GM12878 (cell line): ENCODE data around the gene FOXK2. TPM values are rescaled to one million over a fixed set of nuclear protein-coding genes. Genes with fewer than 3 reads are reported as not detected.

Experiments
- ATAC-seq: fragments of 200-7000 bp; cut with Tn5 transposase; 3 replicates; pipeline ENCODE4 v1.9.1; 2020; ENCODE audit warnings: mild to moderate bottlenecking, moderate library complexity
- BruUV-seq: library from RNA; stranded (reverse); fragments of 400-500 nt; replicated peaks from 2 replicates; lab custom pipeline; 2021; lab: Mats Ljungman, UMichigan
- CTCF ChIA-PET: fragments of 300-600 bp; sonication (Branson Sonifier 250); formaldehyde crosslinking; extraction: SDS; loops from one replicate; lab custom pipeline; 2021; ENCODE audit warnings: inconsistent platforms; lab: Yijun Ruan, JAX
- POLR2A ChIA-PET: fragments of 350-600 bp; formaldehyde crosslinking; extraction: SDS; loops from one replicate; lab custom pipeline; 2021; ENCODE audit warnings: inconsistent platforms; lab: Charles Lee
- RAD21 ChIA-PET: fragments of 300-600 bp; sonication (Branson Sonifier 250); formaldehyde crosslinking; loops from one replicate; lab custom pipeline; 2023; ENCODE audit warnings: antibody characterized with exemption; ENCODE audit not compliant: unreplicated experiment; lab: Charles Lee
- SMC1A ChIA-PET: fragments of 300-600 bp; sonication (Branson Sonifier 250); formaldehyde crosslinking; loops from one replicate; lab custom pipeline; 2023; ENCODE audit not compliant: unreplicated experiment, uncharacterized antibody; lab: Charles Lee
- DNase-seq: peaks from one replicate; pipeline ENCODE4 v3.0.0-alpha.2; 2011; ENCODE audit warnings: low read depth, low spot score
- FAIRE-seq: peaks from 3 replicates; lab custom pipeline; 2011; peaks lifted over from hg19 to GRCh38; lab: Jason Lieb, UNC
- H2AFZ ChIP-seq: 2 replicates; pipeline ENCODE4 v1.6.0; 2011; ENCODE audit warnings: low read depth, low read length, control low read depth; ENCODE audit not compliant: control insufficient read depth
- H3K27ac ChIP-seq: 2 replicates; pipeline ENCODE4 v1.5.1; 2011; ENCODE audit warnings: control low read depth; ENCODE audit not compliant: control insufficient read depth, insufficient read depth
- H3K27me3 ChIP-seq, 2 experiments: replicated peaks in 1 of 2; 2 replicates each; pipeline versions ENCODE4 v1.6.0 to v1.6.1; 2011; ENCODE audit warnings: low read length in 1 of 2; ENCODE audit not compliant: control insufficient read depth in 2 of 2, insufficient read depth in 2 of 2
- H3K36me3 ChIP-seq, 2 experiments: 2 replicates each; pipeline ENCODE4 v1.5.1; 2011; ENCODE audit warnings: low read length in 1 of 2; ENCODE audit not compliant: control insufficient read depth in 2 of 2, insufficient read depth in 2 of 2
- H3K4me1 ChIP-seq: 2 replicates; pipeline ENCODE4 v1.6.1; 2011; ENCODE audit warnings: mild to moderate bottlenecking, low read length, moderate library complexity, mixed read lengths; ENCODE audit not compliant: control insufficient read depth, insufficient read depth
- H3K4me2 ChIP-seq: 2 replicates; pipeline ENCODE4 v1.6.0; 2011; ENCODE audit warnings: control low read depth; ENCODE audit not compliant: control insufficient read depth, insufficient read depth
- H3K4me3 ChIP-seq: fragments of 200-600 bp; sonication (generic); 2 replicates; pipeline ENCODE4 v1.5.1; 2016
- H3K79me2 ChIP-seq: 2 replicates; pipeline ENCODE4 v1.6.0; 2011; ENCODE audit warnings: low read length; ENCODE audit not compliant: control insufficient read depth, insufficient read depth
- H3K9ac ChIP-seq: 2 replicates; pipeline ENCODE4 v1.8.0; 2011; ENCODE audit warnings: low read length, control low read depth, mixed read lengths; ENCODE audit not compliant: control insufficient read depth, insufficient read depth
- H3K9me3 ChIP-seq: replicated peaks from 3 replicates; pipeline ENCODE4 v1.5.1; 2011; ENCODE audit warnings: mild to moderate bottlenecking, low read length; ENCODE audit not compliant: control insufficient read depth, insufficient read depth
- H4K20me1 ChIP-seq: 2 replicates; pipeline ENCODE4 v1.6.0; 2011; ENCODE audit not compliant: control insufficient read depth, insufficient read depth
- CEBPZ ChIP-seq: fragments of 150-350 bp; IDR thresholded peaks from 2 replicates; pipeline ENCODE4 v1.6.1; 2016; ENCODE audit warnings: low read depth, low read length
- HDAC2 ChIP-seq: fragments of 200-600 bp; sonication (generic); IDR thresholded peaks from 2 replicates; pipeline ENCODE4 v1.6.1; 2017
- IKZF1 ChIP-seq: fragments of 450-650 bp; conservative IDR thresholded peaks from 2 replicates; pipeline ENCODE4 v1.6.1; 2017; ENCODE audit warnings: antibody characterized with exemption, mild to moderate bottlenecking
- IKZF2 ChIP-seq, 2 experiments: fragments of 450-650 bp; IDR thresholded peaks; 2 replicates each; pipeline ENCODE4 v1.6.1; 2017; ENCODE audit warnings: mild to moderate bottlenecking in 2 of 2, moderate library complexity in 2 of 2
- IRF3 ChIP-seq: fragments of 450-650 bp; IDR thresholded peaks from 2 replicates; pipeline ENCODE4 v1.6.1; 2014; ENCODE audit warnings: mild to moderate bottlenecking
- KAT2A ChIP-seq: conservative IDR thresholded peaks from 2 replicates; pipeline ENCODE4 v1.6.1; 2011; ENCODE audit warnings: low read depth, low read length; ENCODE audit not compliant: control insufficient read depth
- NKRF ChIP-seq: fragments of 450-650 bp; conservative IDR thresholded peaks from 2 replicates; pipeline ENCODE4 v1.6.1; 2017; ENCODE audit warnings: mild to moderate bottlenecking, moderate library complexity
- PAX5 ChIP-seq: IDR thresholded peaks from 2 replicates; pipeline ENCODE4 v1.6.1; 2011; ENCODE audit warnings: low read depth, low read length, borderline replicate concordance
- RBBP5 ChIP-seq: fragments of 200-600 bp; sonication (generic); conservative IDR thresholded peaks from 2 replicates; pipeline ENCODE4 v1.6.1; 2016
- USF1 ChIP-seq: IDR thresholded peaks from 2 replicates; pipeline ENCODE4 v1.6.1; 2011; ENCODE audit warnings: borderline replicate concordance, low read depth, mild to moderate bottlenecking, moderate library complexity, mixed read lengths, low read length; ENCODE audit not compliant: insufficient read depth; ENCODE audit errors: extremely low read length
- ZBTB40 ChIP-seq: fragments of 450-650 bp; IDR thresholded peaks from 2 replicates; pipeline ENCODE4 v1.6.1; 2016; ENCODE audit warnings: mild to moderate bottlenecking, moderate library complexity, borderline replicate concordance
- WGBS: methylation state at CpG from one replicate; pipeline ENCODE4 v1.1.6; 2016; ENCODE audit warnings: low lambda C conversion rate; ENCODE audit not compliant: insufficient replicate concordance, insufficient coverage; ENCODE audit errors: missing lambda C conversion rate; 5-methylcytosine and 5-hydroxymethylcytosine counted together
- in situ Hi-C: fragments of 300-500 bp; cut with MboI; formaldehyde crosslinking; loops from 9 replicates; pipeline ENCODE4 v1.14.3; 2018; ENCODE audit warnings: mixed read lengths
- intact Hi-C: fragments of 100-400 bp; cut with micrococcal nuclease; formaldehyde crosslinking; loops from one replicate; pipeline ENCODE4 v1.14.2; 2022; ENCODE audit not compliant: unreplicated experiment
- polyA plus RNA-seq, 11 experiments: library from polyadenylated mRNA; depleted of rRNA in 4 of 11; unstranded in 6 of 11; stranded (reverse) in 5 of 11; fragments of >200 nt; fragmentation: Nextera tagmentation in 4 of 11; fragmentation: Illumina TruSeq in 1 of 11; extraction: Ambion mirVana in 4 of 11; extraction: Trizol in 1 of 11; gene quantifications; 1 replicate in 1 of 11; 2 replicates in 10 of 11; pipeline versions ENCODE4 v1.2.1 to v1.2.3, GENCODE V29; 2011 to 2016; ENCODE audit warnings: inconsistent platforms in 2 of 11, missing spikeins in 2 of 11, low read depth in 1 of 11
- total RNA-seq, 4 experiments: library from RNA; depleted of rRNA in 3 of 4; stranded (reverse); fragments of >200 nt in 3 of 4; fragmentation: Illumina TruSeq in 1 of 4; extraction: Trizol in 1 of 4; gene quantifications; 2 replicates each; pipeline versions ENCODE4 v1.2.1 to v1.2.3, GENCODE V29; 2013 to 2021

Gene FOXK2
- total and polyA plus RNA-seq, 10 of the 15 experiments (the other 5 are each of a cell fraction or from before 2014, with no cell fraction given), result 2.4 to 56.8 (median 34.4) TPM

GRCh38 chr17:82647593-82648164 is 128.1 kb downstream of the FOXK2 start:
- Histone ChIP-seq H2AFZ (peak overlapping the region; percentile 17; the same call in 1 of the 2 replicates), H3K36me3 (peaks cover 5 to 15% of the 10 kb centered on the region in 2 experiments), H3K4me2 (peak overlapping the region; percentile 86), H3K27ac (peak overlapping the region; percentile 55), H4K20me1 (peaks cover 12% of the 10 kb centered on the region), H3K9ac (peak overlapping the region; percentile 90), H3K27me3 (no peaks in the 10 kb centered on the region), H3K9me3 (no peaks in the 10 kb centered on the region), H3K4me3 (peak overlapping the region; percentile 97), H3K79me2 (peaks cover 50% of the 10 kb centered on the region), H3K4me1 (no peaks in the 10 kb centered on the region)
- ChIA-PET POLR2A (no interaction called here), RAD21 (no interaction called here), SMC1A (interaction anchor here (1.3 kb wide), 1 partner anchor 69 kb away, joined by 3 read pairs; the partner anchor contains the start of gene FN3KRP), CTCF (no interaction called here)
- no peak for FAIRE-seq
- intact Hi-C loops, result loop anchor here (10.0 kb wide), 1 partner anchor 107 kb away; the partner anchor contains the start of gene TBCD
- BruUV-seq, result no TSS peak
- peak; percentile 65 for ATAC-seq
- in situ Hi-C loops, result no loop called here
- WGBS, result under 1% methylated on average over 48 of the region's 54 CpGs
- no peak for DNase-seq
- peak; percentile 41 to 64; a peak in 2 of 4 replicates for TF ChIP-seq IKZF2 (IDR thresholded peaks at IDR 0.05)
- TF ChIP-seq IRF3, result no peak
- no peak for TF ChIP-seq CEBPZ
- peak; percentile 33 for TF ChIP-seq IKZF1
- TF ChIP-seq HDAC2, result no peak
- TF ChIP-seq USF1, result no peak
- TF ChIP-seq NKRF, result 0 out of 2 replicates have a peak, but pooled peaks have one; percentile 4
- no peak for TF ChIP-seq PAX5
- no peak for TF ChIP-seq RBBP5
- no peak for TF ChIP-seq KAT2A
- no peak for TF ChIP-seq ZBTB40
